HEK293 (cell line): ENCODE results near the gene SLC38A1.
A peak's percentile ranks its signal among the peaks of the same experiment; 100 is the strongest.

ENCODE experiments used
- CTCF ChIA-PET: fragments of 350-600 bp; formaldehyde crosslinking; extraction: SDS; loops from one replicate; lab custom pipeline; 2021; ENCODE audit warnings: antibody characterized with exemption; lab: Yijun Ruan, JAX
- POLR2A ChIA-PET: fragments of 300-600 bp; formaldehyde crosslinking; extraction: SDS; loops from one replicate; lab custom pipeline; 2020; ENCODE audit warnings: antibody characterized with exemption, inconsistent platforms; lab: Yijun Ruan, JAX
- H3K27ac ChIP-seq: fragments of 200-500 bp; sonication (Bioruptor generic); 2 replicates; pipeline ENCODE4 v1.5.1; 2014; ENCODE audit warnings: low read depth, low read length, control low read depth, inconsistent platforms; ENCODE audit errors: extremely low read depth
- H3K36me3 ChIP-seq, 2 experiments: fragments of 200-500 bp in 1 of 2; sonication (Bioruptor generic) in 1 of 2; 1 replicate in 1 of 2; 2 replicates in 1 of 2; pipeline ENCODE4 v1.5.1; 2014 to 2017; ENCODE audit warnings: inconsistent platforms in 2 of 2, low read length in 2 of 2; ENCODE audit not compliant: control insufficient read depth in 2 of 2, insufficient read depth in 1 of 2
- H3K4me1 ChIP-seq: fragments of 200-500 bp; sonication (Bioruptor generic); 2 replicates; pipeline ENCODE4 v1.5.1; 2014; ENCODE audit warnings: mild to moderate bottlenecking, low read length, inconsistent platforms; ENCODE audit not compliant: control insufficient read depth, insufficient read depth
- H3K4me3 ChIP-seq: 2 replicates; pipeline ENCODE4 v1.5.1; 2011; ENCODE audit warnings: low read depth, mild to moderate bottlenecking, control low read depth, low read length, moderate library complexity
- H3K9me3 ChIP-seq: fragments of 200-500 bp; sonication (Bioruptor generic); 2 replicates; pipeline ENCODE4 v1.5.1; 2014; ENCODE audit warnings: low read depth, low read length, inconsistent platforms; ENCODE audit not compliant: control insufficient read depth, insufficient read depth
- BCL11A ChIP-seq: fragments of 450-650 bp; formaldehyde crosslinking; IDR thresholded peaks from 2 replicates; pipeline ENCODE4 v1.5.1; 2016; ENCODE audit warnings: low read depth, missing biosample characterization, missing genetic modification characterization
- GLIS1 ChIP-seq: fragments of 450-650 bp; formaldehyde crosslinking; IDR thresholded peaks from 2 replicates; pipeline ENCODE4 v1.5.1; 2016; ENCODE audit warnings: missing biosample characterization, missing genetic modification characterization
- HOXD13 ChIP-seq: sonication (generic); formaldehyde crosslinking; IDR thresholded peaks from 2 replicates; pipeline ENCODE4 v1.8.0; 2022; ENCODE audit warnings: missing genetic modification reagents, borderline replicate concordance
- KLF10 ChIP-seq: fragments of 450-650 bp; IDR thresholded peaks from 2 replicates; pipeline ENCODE4 v1.5.1; 2018; ENCODE audit warnings: missing biosample characterization, mild to moderate bottlenecking, missing genetic modification characterization
- KLF9 ChIP-seq: fragments of 450-650 bp; formaldehyde crosslinking; IDR thresholded peaks from 2 replicates; pipeline ENCODE4 v1.5.1; 2016; ENCODE audit warnings: missing biosample characterization, missing genetic modification characterization, low read depth
- MZF1 ChIP-seq: fragments of 450-650 bp; formaldehyde crosslinking; IDR thresholded peaks from 2 replicates; pipeline ENCODE4 v1.5.1; 2017; ENCODE audit warnings: missing biosample characterization, missing genetic modification characterization, borderline replicate concordance
- OSR2 ChIP-seq: fragments of 450-650 bp; formaldehyde crosslinking; IDR thresholded peaks from 2 replicates; pipeline ENCODE4 v1.5.1; 2016; ENCODE audit warnings: missing biosample characterization, missing genetic modification characterization
- PRDM1 ChIP-seq: fragments of 450-650 bp; formaldehyde crosslinking; IDR thresholded peaks from 2 replicates; pipeline ENCODE4; 2016; ENCODE audit warnings: missing biosample characterization, missing genetic modification characterization
- SP2 ChIP-seq: fragments of 450-650 bp; formaldehyde crosslinking; IDR thresholded peaks from 2 replicates; pipeline ENCODE4 v1.5.1; 2016; ENCODE audit warnings: missing biosample characterization, missing genetic modification characterization
- TRIM28 ChIP-seq: IDR thresholded peaks from 2 replicates; pipeline ENCODE4 v1.6.1; 2011; ENCODE audit warnings: low read length, control low read depth, borderline replicate concordance
- YY1 ChIP-seq: fragments of 450-650 bp; formaldehyde crosslinking; IDR thresholded peaks from 2 replicates; pipeline ENCODE4 v1.5.1; 2018; ENCODE audit warnings: missing biosample characterization, missing genetic modification characterization
- ZFHX2 ChIP-seq: fragments of 450-650 bp; formaldehyde crosslinking; conservative IDR thresholded peaks from 2 replicates; pipeline ENCODE4 v1.5.1; 2016; ENCODE audit warnings: missing biosample characterization, missing genetic modification characterization
- ZNF132 ChIP-seq: fragments of 450-650 bp; formaldehyde crosslinking; IDR thresholded peaks from 2 replicates; pipeline ENCODE4 v1.5.1; 2017; ENCODE audit warnings: missing biosample characterization, missing genetic modification characterization, borderline replicate concordance
- ZNF155 ChIP-seq: fragments of 450-650 bp; formaldehyde crosslinking; IDR thresholded peaks from 2 replicates; pipeline ENCODE4 v1.5.1; 2016; ENCODE audit warnings: missing biosample characterization, missing genetic modification characterization
- ZNF2 ChIP-seq: fragments of 450-650 bp; formaldehyde crosslinking; IDR thresholded peaks from 2 replicates; pipeline ENCODE4 v1.5.1; 2016; ENCODE audit warnings: missing biosample characterization, missing genetic modification characterization
- ZNF366 ChIP-seq: fragments of 450-650 bp; formaldehyde crosslinking; conservative IDR thresholded peaks from 2 replicates; pipeline ENCODE4 v1.5.1; 2016; ENCODE audit warnings: missing biosample characterization, missing genetic modification characterization
- ZNF423 ChIP-seq: fragments of 450-650 bp; formaldehyde crosslinking; IDR thresholded peaks from 2 replicates; pipeline ENCODE4 v1.5.1; 2016; ENCODE audit warnings: missing biosample characterization, missing genetic modification characterization
- ZNF585B ChIP-seq: fragments of 450-650 bp; formaldehyde crosslinking; IDR thresholded peaks from 2 replicates; pipeline ENCODE4 v1.5.1; 2016; ENCODE audit warnings: missing biosample characterization, missing genetic modification characterization
- ZNF610 ChIP-seq: fragments of 450-650 bp; formaldehyde crosslinking; IDR thresholded peaks from 2 replicates; pipeline ENCODE4 v1.5.1; 2016; ENCODE audit warnings: missing biosample characterization, missing genetic modification characterization, borderline replicate concordance
- TF ChIP-seq, protein P1 (sequence below): fragments of 450-650 bp; formaldehyde crosslinking; IDR thresholded peaks from 2 replicates; pipeline ENCODE4 v1.5.0; 2017; ENCODE audit warnings: missing biosample characterization, missing genetic modification characterization, borderline replicate concordance
- TF ChIP-seq, protein P2 (sequence below): fragments of 450-650 bp; formaldehyde crosslinking; IDR thresholded peaks from 2 replicates; pipeline ENCODE4 v1.5.1; 2017; ENCODE audit warnings: missing biosample characterization, missing genetic modification characterization
- TF ChIP-seq, protein P3 (sequence below): fragments of 450-650 bp; formaldehyde crosslinking; IDR thresholded peaks from 2 replicates; pipeline ENCODE4 v1.5.1; 2017; ENCODE audit warnings: missing biosample characterization, missing genetic modification characterization
- TF ChIP-seq, protein P4 (sequence below): fragments of 450-650 bp; formaldehyde crosslinking; IDR thresholded peaks from 2 replicates; pipeline ENCODE4 v1.5.1; 2016; ENCODE audit warnings: missing biosample characterization, missing genetic modification characterization

Gene SLC38A1

DNA sequence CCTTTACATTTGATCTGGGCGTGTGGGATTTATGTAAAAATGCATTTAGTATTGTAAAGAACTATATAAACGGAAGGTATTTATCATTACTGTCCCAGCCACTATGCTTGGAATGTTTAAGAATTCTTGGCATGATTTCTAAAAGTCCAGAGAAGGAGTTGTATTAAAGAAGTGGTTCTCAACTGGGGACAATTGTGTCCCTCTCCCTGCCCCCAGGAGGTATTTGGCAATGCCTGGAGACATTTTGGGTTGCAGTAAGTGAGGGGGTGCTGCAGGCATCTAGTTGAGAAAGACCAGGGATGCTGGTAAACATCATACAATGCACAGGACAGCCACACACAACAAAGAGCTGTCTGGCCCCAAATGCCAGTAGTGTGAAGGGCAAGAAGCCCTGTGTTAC lies 7.2 kb downstream of the SLC38A1 start:
- H3K27ac ChIP-seq: no peak overlapping the region
- H3K4me1 ChIP-seq: peaks cover 47% of the 10 kb centered on the region
- POLR2A ChIA-PET: no interaction called here
- no peaks in the 10 kb centered on the region for H3K36me3 ChIP-seq
- H3K4me3 ChIP-seq: no peak overlapping the region
- CTCF ChIA-PET: interaction anchor here (0.6 to 1.4 kb wide), 2 partner anchors 98 to 103 kb away, joined by 5 to 8 read pairs; no protein-coding TSS in a partner anchor
- TF ChIP-seq PRDM1 (no peak), ZNF2 (no peak), YY1 (tag by site-specific recombination) (no peak), ZNF610 (tag by site-specific recombination) (no peak), OSR2 (tag by site-specific recombination) (no peak), ZFHX2 (no peak), MZF1 (no peak)
- TF ChIP-seq, protein P1, sequence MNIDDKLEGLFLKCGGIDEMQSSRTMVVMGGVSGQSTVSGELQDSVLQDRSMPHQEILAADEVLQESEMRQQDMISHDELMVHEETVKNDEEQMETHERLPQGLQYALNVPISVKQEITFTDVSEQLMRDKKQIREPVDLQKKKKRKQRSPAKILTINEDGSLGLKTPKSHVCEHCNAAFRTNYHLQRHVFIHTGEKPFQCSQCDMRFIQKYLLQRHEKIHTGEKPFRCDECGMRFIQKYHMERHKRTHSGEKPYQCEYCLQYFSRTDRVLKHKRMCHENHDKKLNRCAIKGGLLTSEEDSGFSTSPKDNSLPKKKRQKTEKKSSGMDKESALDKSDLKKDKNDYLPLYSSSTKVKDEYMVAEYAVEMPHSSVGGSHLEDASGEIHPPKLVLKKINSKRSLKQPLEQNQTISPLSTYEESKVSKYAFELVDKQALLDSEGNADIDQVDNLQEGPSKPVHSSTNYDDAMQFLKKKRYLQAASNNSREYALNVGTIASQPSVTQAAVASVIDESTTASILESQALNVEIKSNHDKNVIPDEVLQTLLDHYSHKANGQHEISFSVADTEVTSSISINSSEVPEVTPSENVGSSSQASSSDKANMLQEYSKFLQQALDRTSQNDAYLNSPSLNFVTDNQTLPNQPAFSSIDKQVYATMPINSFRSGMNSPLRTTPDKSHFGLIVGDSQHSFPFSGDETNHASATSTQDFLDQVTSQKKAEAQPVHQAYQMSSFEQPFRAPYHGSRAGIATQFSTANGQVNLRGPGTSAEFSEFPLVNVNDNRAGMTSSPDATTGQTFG (tag by site-specific recombination): no peak
- TF ChIP-seq, protein P2, sequence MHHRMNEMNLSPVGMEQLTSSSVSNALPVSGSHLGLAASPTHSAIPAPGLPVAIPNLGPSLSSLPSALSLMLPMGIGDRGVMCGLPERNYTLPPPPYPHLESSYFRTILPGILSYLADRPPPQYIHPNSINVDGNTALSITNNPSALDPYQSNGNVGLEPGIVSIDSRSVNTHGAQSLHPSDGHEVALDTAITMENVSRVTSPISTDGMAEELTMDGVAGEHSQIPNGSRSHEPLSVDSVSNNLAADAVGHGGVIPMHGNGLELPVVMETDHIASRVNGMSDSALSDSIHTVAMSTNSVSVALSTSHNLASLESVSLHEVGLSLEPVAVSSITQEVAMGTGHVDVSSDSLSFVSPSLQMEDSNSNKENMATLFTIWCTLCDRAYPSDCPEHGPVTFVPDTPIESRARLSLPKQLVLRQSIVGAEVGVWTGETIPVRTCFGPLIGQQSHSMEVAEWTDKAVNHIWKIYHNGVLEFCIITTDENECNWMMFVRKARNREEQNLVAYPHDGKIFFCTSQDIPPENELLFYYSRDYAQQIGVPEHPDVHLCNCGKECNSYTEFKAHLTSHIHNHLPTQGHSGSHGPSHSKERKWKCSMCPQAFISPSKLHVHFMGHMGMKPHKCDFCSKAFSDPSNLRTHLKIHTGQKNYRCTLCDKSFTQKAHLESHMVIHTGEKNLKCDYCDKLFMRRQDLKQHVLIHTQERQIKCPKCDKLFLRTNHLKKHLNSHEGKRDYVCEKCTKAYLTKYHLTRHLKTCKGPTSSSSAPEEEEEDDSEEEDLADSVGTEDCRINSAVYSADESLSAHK (tag by site-specific recombination): no peak
- H3K9me3 ChIP-seq: no peaks in the 10 kb centered on the region

DNA sequence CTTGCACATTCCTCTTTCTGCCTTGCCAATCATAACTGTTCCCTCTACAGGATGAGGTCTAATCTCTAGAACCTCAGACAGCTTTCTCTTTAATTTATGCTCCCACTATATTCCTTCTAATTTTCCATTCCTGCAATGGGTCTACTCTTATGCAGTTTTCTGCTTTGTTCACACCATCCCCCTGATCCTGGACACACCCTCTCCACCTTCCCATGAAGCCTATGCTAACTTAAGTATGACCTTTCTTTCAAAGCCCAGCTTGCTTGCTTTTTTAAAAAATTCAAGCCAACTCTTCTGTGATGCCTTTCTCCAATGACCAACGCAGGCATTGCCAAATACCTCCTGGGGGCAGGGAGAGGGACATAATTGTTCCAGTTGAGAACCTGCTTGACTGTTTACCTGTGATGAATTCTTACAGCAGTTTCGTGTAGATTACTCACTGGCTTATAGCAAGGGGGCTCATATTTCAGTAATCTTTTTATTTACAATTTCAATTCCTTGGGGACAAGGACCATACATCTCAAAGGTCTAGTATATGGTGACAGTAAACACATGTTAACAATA lies 7.8 kb downstream of the SLC38A1 start:
- H3K36me3 ChIP-seq: no peaks in the 10 kb centered on the region
- H3K9me3 ChIP-seq: no peaks in the 10 kb centered on the region
- H3K4me1 ChIP-seq: peaks cover 45% of the 10 kb centered on the region
- CTCF ChIA-PET: no interaction called here
- no peak overlapping the region for H3K27ac ChIP-seq
- TF ChIP-seq KLF9 (tag by site-specific recombination): 0 out of 2 replicates have a peak, but pooled peaks have one; percentile 42
- peak; percentile 70 for TF ChIP-seq GLIS1
- 0 out of 2 replicates have a peak, but pooled peaks have one; percentile 3 for TF ChIP-seq ZNF366
- 0 out of 2 replicates have a peak, but pooled peaks have one; percentile 47 for TF ChIP-seq BCL11A (tag by site-specific recombination)
- no peak for TF ChIP-seq HOXD13
- no peak for TF ChIP-seq ZNF155 (tag by site-specific recombination)
- no peak for TF ChIP-seq ZNF132 (tag by site-specific recombination)
- TF ChIP-seq SP2: no peak
- no peak for TF ChIP-seq TRIM28
- TF ChIP-seq ZNF423 (tag by site-specific recombination): no peak
- TF ChIP-seq, protein P3, sequence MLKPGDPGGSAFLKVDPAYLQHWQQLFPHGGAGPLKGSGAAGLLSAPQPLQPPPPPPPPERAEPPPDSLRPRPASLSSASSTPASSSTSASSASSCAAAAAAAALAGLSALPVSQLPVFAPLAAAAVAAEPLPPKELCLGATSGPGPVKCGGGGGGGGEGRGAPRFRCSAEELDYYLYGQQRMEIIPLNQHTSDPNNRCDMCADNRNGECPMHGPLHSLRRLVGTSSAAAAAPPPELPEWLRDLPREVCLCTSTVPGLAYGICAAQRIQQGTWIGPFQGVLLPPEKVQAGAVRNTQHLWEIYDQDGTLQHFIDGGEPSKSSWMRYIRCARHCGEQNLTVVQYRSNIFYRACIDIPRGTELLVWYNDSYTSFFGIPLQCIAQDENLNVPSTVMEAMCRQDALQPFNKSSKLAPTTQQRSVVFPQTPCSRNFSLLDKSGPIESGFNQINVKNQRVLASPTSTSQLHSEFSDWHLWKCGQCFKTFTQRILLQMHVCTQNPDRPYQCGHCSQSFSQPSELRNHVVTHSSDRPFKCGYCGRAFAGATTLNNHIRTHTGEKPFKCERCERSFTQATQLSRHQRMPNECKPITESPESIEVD (tag by site-specific recombination): peak; percentile 22; the same call in 1 of the 2 replicates
- TF ChIP-seq ZNF585B (tag by site-specific recombination): no peak
- TF ChIP-seq, protein P4, sequence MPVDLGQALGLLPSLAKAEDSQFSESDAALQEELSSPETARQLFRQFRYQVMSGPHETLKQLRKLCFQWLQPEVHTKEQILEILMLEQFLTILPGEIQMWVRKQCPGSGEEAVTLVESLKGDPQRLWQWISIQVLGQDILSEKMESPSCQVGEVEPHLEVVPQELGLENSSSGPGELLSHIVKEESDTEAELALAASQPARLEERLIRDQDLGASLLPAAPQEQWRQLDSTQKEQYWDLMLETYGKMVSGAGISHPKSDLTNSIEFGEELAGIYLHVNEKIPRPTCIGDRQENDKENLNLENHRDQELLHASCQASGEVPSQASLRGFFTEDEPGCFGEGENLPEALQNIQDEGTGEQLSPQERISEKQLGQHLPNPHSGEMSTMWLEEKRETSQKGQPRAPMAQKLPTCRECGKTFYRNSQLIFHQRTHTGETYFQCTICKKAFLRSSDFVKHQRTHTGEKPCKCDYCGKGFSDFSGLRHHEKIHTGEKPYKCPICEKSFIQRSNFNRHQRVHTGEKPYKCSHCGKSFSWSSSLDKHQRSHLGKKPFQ: peak; percentile 35; the same call in 1 of the 2 replicates
- TF ChIP-seq KLF10 (tag by site-specific recombination): peak; percentile 41; the same call in 1 of the 2 replicates
- H3K4me3 ChIP-seq: no peak overlapping the region
- POLR2A ChIA-PET: no interaction called here
